Endothelial cell (in vitro differentiated cells): ENCODE measurements around the gene METAP2. TPM values are rescaled to one million over a fixed set of nuclear protein-coding genes. Genes with fewer than 3 reads are reported as not detected.
"Not testable (repeated sequence)": the region's sequence is repeated elsewhere in the genome, so short reads cannot be mapped to it uniquely, and the experiment has no call there.

Experiments
- DNase-seq: peaks from one replicate; pipeline ENCODE4 v3.0.0; 2021; ENCODE audit warnings: low spot score
- H3K27ac Mint-ChIP-seq: one replicate; pipeline ENCODE4 v1.8.0; 2021; ENCODE audit warnings: mixed read lengths, inconsistent platforms; ENCODE audit not compliant: unreplicated experiment
- H3K27me3 Mint-ChIP-seq: one replicate; pipeline ENCODE4 v1.8.0; 2021; ENCODE audit warnings: mild to moderate bottlenecking, moderate library complexity, mixed read lengths, inconsistent platforms; ENCODE audit not compliant: unreplicated experiment
- H3K36me3 Mint-ChIP-seq: one replicate; pipeline ENCODE4 v1.8.0; 2021; ENCODE audit warnings: mild to moderate bottlenecking, low read depth, mixed read lengths, inconsistent platforms; ENCODE audit not compliant: unreplicated experiment
- H3K4me1 Mint-ChIP-seq: one replicate; pipeline ENCODE4 v1.8.0; 2021; ENCODE audit warnings: mild to moderate bottlenecking, mixed read lengths, inconsistent platforms; ENCODE audit not compliant: unreplicated experiment
- H3K4me3 Mint-ChIP-seq: one replicate; pipeline ENCODE4 v1.8.0; 2021; ENCODE audit warnings: mild to moderate bottlenecking, mixed read lengths, inconsistent platforms; ENCODE audit not compliant: unreplicated experiment
- H3K9me3 Mint-ChIP-seq: one replicate; pipeline ENCODE4 v1.8.0; 2021; ENCODE audit warnings: mixed read lengths, inconsistent platforms; ENCODE audit not compliant: unreplicated experiment
- CTCF ChIP-seq: fragments of 200-600 bp; sonication (generic); IDR thresholded peaks from one replicate; pipeline ENCODE4 v1.5.0; 2021; ENCODE audit warnings: antibody characterized with exemption; ENCODE audit not compliant: unreplicated experiment
- total RNA-seq: library from RNA; stranded (reverse); fragmentation: NEBNext Ultra II Directional; extraction: Animal tissue kit (Norgen Biotek cat#: 25700); gene quantifications from one replicate; pipeline ENCODE4 v1.2.1, GENCODE V29; 2021; ENCODE audit not compliant: unreplicated experiment

The METAP2 gene
- total RNA-seq, 1 donor from 2014 or later, result 69.6 TPM

- Mint-ChIP-seq H3K27me3 (peaks cover 2% of the 10 kb centered on the region), H3K9me3 (no peaks in the 10 kb centered on the region), H3K27ac (no peak overlapping the region), H3K4me3 (no peak overlapping the region), H3K4me1 (no peaks in the 10 kb centered on the region), H3K36me3 (no peaks in the 10 kb centered on the region)
- no peak for DNase-seq
- no peak for TF ChIP-seq CTCF
Observed at GRCh38 chr12:95437565-95437964, 36.4 kb upstream of the METAP2 start.

- no peak for TF ChIP-seq CTCF
- H3K27ac Mint-ChIP-seq, result no peak overlapping the region
- H3K27me3 Mint-ChIP-seq, result peaks cover 2% of the 10 kb centered on the region
- H3K9me3 Mint-ChIP-seq, result no peaks in the 10 kb centered on the region
- no peak overlapping the region for H3K4me3 Mint-ChIP-seq
- no peaks in the 10 kb centered on the region for H3K36me3 Mint-ChIP-seq
- DNase-seq, result no peak
- no peaks in the 10 kb centered on the region for H3K4me1 Mint-ChIP-seq
Observed at GRCh38 chr12:95439461-95440230, 34.3 kb upstream of the METAP2 start.

GRCh38 chr12:95440401-95440800 lies 33.6 kb upstream of the METAP2 start:
- Mint-ChIP-seq H3K4me3 (no peak overlapping the region), H3K4me1 (no peaks in the 10 kb centered on the region), H3K27me3 (peaks cover 2% of the 10 kb centered on the region), H3K36me3 (no peaks in the 10 kb centered on the region), H3K9me3 (no peaks in the 10 kb centered on the region), H3K27ac (no peak overlapping the region)
- DNase-seq, result no peak
- no peak for TF ChIP-seq CTCF

GRCh38 chr12:95443459-95443858 lies 30.5 kb upstream of the METAP2 start:
- TF ChIP-seq CTCF, result no peak
- Mint-ChIP-seq H3K36me3 (no peaks in the 10 kb centered on the region), H3K27ac (no peak overlapping the region), H3K4me1 (peaks cover 7% of the 10 kb centered on the region), H3K27me3 (no peaks in the 10 kb centered on the region), H3K9me3 (no peaks in the 10 kb centered on the region), H3K4me3 (no peak overlapping the region)
- no peak for DNase-seq

GRCh38 chr12:95445099-95445498 lies 28.9 kb upstream of the METAP2 start:
- H3K36me3 Mint-ChIP-seq, H3K4me1 Mint-ChIP-seq, H3K27ac Mint-ChIP-seq, DNase-seq, H3K4me3 Mint-ChIP-seq, H3K27me3 Mint-ChIP-seq, H3K9me3 Mint-ChIP-seq: not testable (repeated sequence)
